BJ (cell line): ENCODE data around the gene DAB1. TPM values are rescaled to one million over a fixed set of nuclear protein-coding genes. Genes with fewer than 3 reads are reported as not detected.

Experiments
- CTCF ChIA-PET: fragments of 350-600 bp; formaldehyde crosslinking; extraction: SDS; loops from one replicate; lab custom pipeline; 2021; ENCODE audit warnings: antibody characterized with exemption, inconsistent platforms; lab: Yijun Ruan, JAX
- POLR2A ChIA-PET: fragments of 300-600 bp; sonication (Branson Sonifier 250); formaldehyde crosslinking; extraction: SDS; loops from one replicate; lab custom pipeline; 2021; ENCODE audit warnings: antibody characterized with exemption; lab: Charles Lee
- DNase-seq: peaks from one replicate; pipeline ENCODE4 v3.0.0-alpha.2; 2011; ENCODE audit warnings: low read depth
- H3K27me3 ChIP-seq: 2 replicates; pipeline ENCODE4 v1.6.0; 2011; ENCODE audit warnings: low read length; ENCODE audit not compliant: control insufficient read depth, insufficient read depth
- H3K36me3 ChIP-seq: 2 replicates; pipeline ENCODE4 v1.5.1; 2011; ENCODE audit warnings: low read length; ENCODE audit not compliant: control insufficient read depth, insufficient read depth
- H3K4me3 ChIP-seq: 2 replicates; pipeline ENCODE4 v1.5.1; 2011; ENCODE audit warnings: low read depth, mild to moderate bottlenecking, control low read depth, low read length
- polyA plus RNA-seq: library from polyadenylated mRNA; depleted of rRNA; stranded (reverse); fragments of >200 nt; gene quantifications from 2 replicates; pipeline ENCODE4 v1.2.3, GENCODE V29; 2011
- TF ChIP-seq, protein P1 (sequence below): IDR thresholded peaks from 2 replicates; pipeline ENCODE4 v1.5.1; 2011; ENCODE audit warnings: low read depth, mild to moderate bottlenecking, control low read depth, inconsistent platforms, low read length, moderate library complexity; ENCODE audit not compliant: insufficient read depth

DAB1 gene
- polyA plus RNA-seq, 1 experiment: 0.91 TPM

DNA sequence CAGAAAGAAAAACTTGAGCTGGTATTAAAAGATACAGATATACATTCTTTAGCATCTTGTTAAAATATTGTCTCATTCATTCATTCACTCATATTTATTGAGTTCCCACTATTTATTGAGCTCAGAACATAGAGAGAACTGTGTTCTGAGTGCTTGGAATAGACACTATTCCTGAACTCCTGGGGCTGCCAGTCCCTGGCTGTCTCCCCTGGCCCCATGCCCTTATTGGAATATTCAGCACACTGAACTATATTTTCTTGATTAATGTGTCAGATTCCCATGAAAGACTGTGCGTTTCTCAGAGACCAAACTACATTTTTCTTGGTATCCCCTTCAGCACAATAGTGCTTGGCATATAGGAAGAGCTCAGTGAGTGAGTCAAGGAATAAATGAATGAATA, 44.0 kb upstream of the DAB1 start:
- H3K4me3 ChIP-seq: no peak overlapping the region
- no peaks in the 10 kb centered on the region for H3K27me3 ChIP-seq
- CTCF ChIA-PET: no interaction called here
- no peaks in the 10 kb centered on the region for H3K36me3 ChIP-seq
- TF ChIP-seq, protein P1, sequence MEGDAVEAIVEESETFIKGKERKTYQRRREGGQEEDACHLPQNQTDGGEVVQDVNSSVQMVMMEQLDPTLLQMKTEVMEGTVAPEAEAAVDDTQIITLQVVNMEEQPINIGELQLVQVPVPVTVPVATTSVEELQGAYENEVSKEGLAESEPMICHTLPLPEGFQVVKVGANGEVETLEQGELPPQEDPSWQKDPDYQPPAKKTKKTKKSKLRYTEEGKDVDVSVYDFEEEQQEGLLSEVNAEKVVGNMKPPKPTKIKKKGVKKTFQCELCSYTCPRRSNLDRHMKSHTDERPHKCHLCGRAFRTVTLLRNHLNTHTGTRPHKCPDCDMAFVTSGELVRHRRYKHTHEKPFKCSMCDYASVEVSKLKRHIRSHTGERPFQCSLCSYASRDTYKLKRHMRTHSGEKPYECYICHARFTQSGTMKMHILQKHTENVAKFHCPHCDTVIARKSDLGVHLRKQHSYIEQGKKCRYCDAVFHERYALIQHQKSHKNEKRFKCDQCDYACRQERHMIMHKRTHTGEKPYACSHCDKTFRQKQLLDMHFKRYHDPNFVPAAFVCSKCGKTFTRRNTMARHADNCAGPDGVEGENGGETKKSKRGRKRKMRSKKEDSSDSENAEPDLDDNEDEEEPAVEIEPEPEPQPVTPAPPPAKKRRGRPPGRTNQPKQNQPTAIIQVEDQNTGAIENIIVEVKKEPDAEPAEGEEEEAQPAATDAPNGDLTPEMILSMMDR: no peak
- POLR2A ChIA-PET: no interaction called here
- no peak for DNase-seq

DNA sequence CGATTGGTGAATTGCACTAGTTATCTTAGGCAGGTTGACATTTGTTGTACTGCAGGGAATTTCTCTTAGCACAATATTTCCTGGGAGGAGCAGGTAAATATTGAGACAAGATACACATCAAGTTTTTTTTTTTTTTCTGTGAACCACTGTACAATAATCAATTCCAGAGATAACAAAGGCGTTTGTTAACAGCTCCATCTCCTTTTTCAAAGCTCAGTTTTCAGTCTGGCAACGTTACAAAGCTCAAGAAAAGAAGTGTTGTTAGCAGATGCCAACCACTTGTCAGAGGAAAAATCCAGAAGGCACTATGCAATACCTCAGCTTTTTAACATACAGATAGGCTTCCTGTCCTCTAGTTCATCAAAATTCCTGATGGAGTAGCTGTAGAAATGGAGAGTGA, 40.9 kb upstream of the DAB1 start:
- no peaks in the 10 kb centered on the region for H3K36me3 ChIP-seq
- CTCF ChIA-PET: interaction anchor here (0.9 kb wide), 1 partner anchor 13 kb away, joined by 3 read pairs; no protein-coding TSS in a partner anchor
- no peaks in the 10 kb centered on the region for H3K27me3 ChIP-seq
- H3K4me3 ChIP-seq: no peak overlapping the region
- POLR2A ChIA-PET: no interaction called here
- no peak for DNase-seq
- TF ChIP-seq, protein P1: no peak

DNA sequence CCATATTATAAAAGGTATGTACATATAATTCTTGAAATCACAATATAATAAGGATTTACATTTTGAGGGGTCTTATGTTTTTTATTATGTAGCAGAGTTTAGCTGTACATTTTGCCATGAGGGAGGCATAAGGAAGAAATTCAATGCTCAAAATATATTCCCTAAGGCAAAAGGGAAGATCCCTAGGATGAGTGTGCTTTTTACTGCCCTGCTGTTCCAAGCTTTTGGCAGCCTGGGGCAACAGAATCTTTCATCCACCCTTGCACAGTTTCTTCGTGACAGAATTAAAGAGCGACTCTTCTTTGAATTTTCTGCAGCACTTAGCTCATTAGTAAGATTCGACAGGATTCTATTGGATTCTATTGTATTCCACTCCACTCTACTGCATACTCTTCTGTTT, 39.5 kb upstream of the DAB1 start:
- ChIA-PET CTCF (interaction anchor here (0.7 kb wide), 1 partner anchor 804 kb away, joined by 3 read pairs; no protein-coding TSS in a partner anchor), POLR2A (no interaction called here)
- TF ChIP-seq, protein P1: no peak
- Histone ChIP-seq H3K27me3 (no peaks in the 10 kb centered on the region), H3K4me3 (no peak overlapping the region), H3K36me3 (no peaks in the 10 kb centered on the region)
- DNase-seq: no peak

DNA sequence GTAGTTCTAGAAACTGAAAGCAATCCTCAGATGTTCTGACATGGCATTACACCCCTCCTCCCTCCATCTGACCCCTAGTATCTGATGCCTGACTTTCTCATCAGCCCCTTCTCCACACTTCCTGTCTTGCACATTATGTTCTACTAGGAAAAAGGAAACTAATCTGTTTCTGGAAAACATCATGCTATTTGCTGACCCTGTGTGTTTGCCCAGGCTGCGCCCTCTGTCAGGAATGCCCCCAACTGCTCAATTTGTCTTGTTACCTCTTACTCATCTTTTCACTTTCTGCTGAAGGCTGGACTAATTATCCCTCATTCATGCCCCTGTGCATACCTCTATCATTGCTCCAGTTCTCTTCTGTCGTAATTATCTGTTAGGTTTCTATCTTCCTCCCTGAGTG, 37.5 kb upstream of the DAB1 start:
- H3K36me3 ChIP-seq: no peaks in the 10 kb centered on the region
- ChIA-PET POLR2A (no interaction called here), CTCF (no interaction called here)
- DNase-seq: no peak
- no peak overlapping the region for H3K4me3 ChIP-seq
- TF ChIP-seq, protein P1: no peak
- no peaks in the 10 kb centered on the region for H3K27me3 ChIP-seq

DNA sequence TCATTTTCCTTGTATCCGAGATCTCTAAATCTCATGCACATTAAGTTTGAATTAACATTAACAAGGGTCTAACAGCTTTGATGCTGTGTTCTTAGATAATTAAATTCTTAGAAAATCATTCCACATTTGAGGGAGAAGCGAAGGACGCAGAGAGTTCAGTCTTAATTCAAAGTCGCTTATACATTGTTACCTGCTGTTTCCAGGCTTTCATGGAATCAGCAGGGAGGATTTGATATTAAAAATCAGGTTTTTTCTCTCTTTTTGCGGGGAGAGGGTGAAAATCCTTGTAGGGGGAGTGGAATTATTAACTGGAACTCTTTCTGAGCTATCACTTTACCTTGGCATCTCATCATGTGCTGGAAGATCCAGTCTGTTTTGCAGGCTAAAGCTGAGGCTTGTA, 27.7 kb upstream of the DAB1 start:
- Histone ChIP-seq H3K4me3 (no peak overlapping the region), H3K27me3 (0 out of 2 replicates have a peak, but pooled peaks cover 1% of the 10 kb centered on the region), H3K36me3 (no peaks in the 10 kb centered on the region)
- TF ChIP-seq, protein P1: no peak
- DNase-seq: no peak
- POLR2A ChIA-PET: interaction anchor here (0.6 kb wide), 1 partner anchor 20 kb away, joined by 12 read pairs; no protein-coding TSS in a partner anchor
- CTCF ChIA-PET: interaction anchor here (1.1 to 1.2 kb wide), 2 partner anchors 14 to 27 kb away, joined by 3 read pairs; no protein-coding TSS in a partner anchor
